Activated B cell treated with CpG ODN at 0.5 μM for 24 hours (primary cell): ENCODE measurements around the gene TECPR2. TPM values are rescaled to one million over a fixed set of nuclear protein-coding genes. Genes with fewer than 3 reads are reported as not detected.

Source experiments
- ATAC-seq: fragments of 200-7000 bp; cut with Tn5 transposase; one replicate; pipeline ENCODE4 v1.10.0; 2021; ENCODE audit warnings: low read depth, mild to moderate bottlenecking, moderate library complexity
- CTCF ChIA-PET: fragments of 350-600 bp; sonication (Branson Sonifier 250); formaldehyde crosslinking; loops from one replicate; lab custom pipeline; 2021; ENCODE audit warnings: antibody characterized with exemption; lab: Charles Lee
- POLR2A ChIA-PET: fragments of 350-600 bp; sonication (Branson Sonifier 250); formaldehyde crosslinking; loops from one replicate; lab custom pipeline; 2021; ENCODE audit warnings: antibody characterized with exemption; lab: Charles Lee
- DNase-seq: peaks from one replicate; pipeline ENCODE4 v3.0.0; 2022
- H3K27ac Mint-ChIP-seq: one replicate; pipeline ENCODE4 v1.8.0; 2020; ENCODE audit warnings: mixed read lengths
- H3K27me3 Mint-ChIP-seq: one replicate; pipeline ENCODE4 v1.8.0; 2021; ENCODE audit warnings: mixed read lengths
- H3K36me3 Mint-ChIP-seq: one replicate; pipeline ENCODE4 v1.8.0; 2021; ENCODE audit warnings: low read depth, mixed read lengths
- H3K4me1 Mint-ChIP-seq: one replicate; pipeline ENCODE4 v1.8.0; 2021; ENCODE audit warnings: mixed read lengths
- H3K4me3 Mint-ChIP-seq: one replicate; pipeline ENCODE4 v1.8.0; 2020; ENCODE audit warnings: mild to moderate bottlenecking, mixed read lengths
- H3K9me3 Mint-ChIP-seq: one replicate; pipeline ENCODE4 v1.8.0; 2020; ENCODE audit warnings: mixed read lengths
- CTCF ChIP-seq: fragments of 200-600 bp; IDR thresholded peaks from one replicate; pipeline ENCODE4 v1.8.0; 2022; ENCODE audit warnings: antibody characterized with exemption, mild to moderate bottlenecking
- intact Hi-C: fragments of 100-400 bp; cut with micrococcal nuclease; formaldehyde crosslinking; loops from one replicate; pipeline ENCODE4 v1.15.1; 2024
- total RNA-seq: library from RNA; stranded (reverse); gene quantifications from 2 replicates; pipeline ENCODE4 v1.2.3, GENCODE V29; 2022

The TECPR2 gene
- total RNA-seq, 1 donor from 2014 or later: 9.9 TPM

GRCh38 chr14:102419716-102420115 is 57.0 kb downstream of the TECPR2 start:
- ATAC-seq (no peak), DNase-seq (no peak)
- Mint-ChIP-seq H3K4me3 (no peak overlapping the region), H3K27ac (no peak overlapping the region), H3K36me3 (peaks cover 10% of the 10 kb centered on the region), H3K9me3 (no peaks in the 10 kb centered on the region), H3K27me3 (no peaks in the 10 kb centered on the region), H3K4me1 (no peaks in the 10 kb centered on the region)
- intact Hi-C loops: no loop called here
- ChIA-PET POLR2A (interaction anchor here (0.5 kb wide), 1 partner anchor 9 kb away, joined by 5 read pairs; no protein-coding TSS in a partner anchor), CTCF (no interaction called here)
- TF ChIP-seq CTCF: no peak

- TF ChIP-seq CTCF: no peak
- H3K4me3 Mint-ChIP-seq: no peak overlapping the region
- no peaks in the 10 kb centered on the region for H3K27me3 Mint-ChIP-seq
- ChIA-PET CTCF (no interaction called here), POLR2A (no interaction called here)
- no peaks in the 10 kb centered on the region for H3K9me3 Mint-ChIP-seq
- intact Hi-C loops: no loop called here
- H3K27ac Mint-ChIP-seq: no peak overlapping the region
- DNase-seq (no peak), ATAC-seq (no peak)
- H3K36me3 Mint-ChIP-seq: peaks cover 7% of the 10 kb centered on the region
- no peaks in the 10 kb centered on the region for H3K4me1 Mint-ChIP-seq
These were observed 58.8 kb downstream of the TECPR2 start for GRCh38 chr14:102421411-102422057.

- no peak overlapping the region for H3K4me3 Mint-ChIP-seq
- DNase-seq (no peak), ATAC-seq (no peak)
- H3K36me3 Mint-ChIP-seq: peaks cover 16% of the 10 kb centered on the region
- no peaks in the 10 kb centered on the region for H3K9me3 Mint-ChIP-seq
- POLR2A ChIA-PET: no interaction called here
- CTCF ChIA-PET: no interaction called here
- no peaks in the 10 kb centered on the region for H3K4me1 Mint-ChIP-seq
- TF ChIP-seq CTCF: no peak
- H3K27ac Mint-ChIP-seq: no peak overlapping the region
- no peaks in the 10 kb centered on the region for H3K27me3 Mint-ChIP-seq
- intact Hi-C loops: no loop called here
These were observed 61.8 kb downstream of the TECPR2 start for GRCh38 chr14:102424520-102424919.

- DNase-seq (no peak), ATAC-seq (no peak)
- POLR2A ChIA-PET: no interaction called here
- CTCF ChIA-PET: no interaction called here
- Mint-ChIP-seq H3K9me3 (no peaks in the 10 kb centered on the region), H3K36me3 (peaks cover 16% of the 10 kb centered on the region), H3K27ac (no peak overlapping the region), H3K4me1 (no peaks in the 10 kb centered on the region), H3K4me3 (no peak overlapping the region), H3K27me3 (no peaks in the 10 kb centered on the region)
- TF ChIP-seq CTCF: no peak
- intact Hi-C loops: no loop called here
These were observed 62.2 kb downstream of the TECPR2 start for GRCh38 chr14:102424923-102425322.

GRCh38 chr14:102426796-102427195 is 64.1 kb downstream of the TECPR2 start:
- ChIA-PET POLR2A (no interaction called here), CTCF (no interaction called here)
- Mint-ChIP-seq H3K36me3 (peaks cover 20% of the 10 kb centered on the region), H3K4me1 (no peaks in the 10 kb centered on the region), H3K9me3 (no peaks in the 10 kb centered on the region), H3K27ac (no peak overlapping the region), H3K27me3 (no peaks in the 10 kb centered on the region), H3K4me3 (no peak overlapping the region)
- no peak for TF ChIP-seq CTCF
- intact Hi-C loops: no loop called here
- ATAC-seq (no peak), DNase-seq (no peak)
